A673 (cell line): ENCODE measurements around the gene SLC37A3. TPM values are rescaled to one million over a fixed set of nuclear protein-coding genes. Genes with fewer than 3 reads are reported as not detected.

Experiments
- BruUV-seq: library from RNA; stranded (reverse); fragments of 400-500 nt; replicated peaks from 2 replicates; lab custom pipeline; 2021; lab: Mats Ljungman, UMichigan
- CTCF ChIA-PET: fragments of 300-600 bp; sonication (Branson Sonifier 250); formaldehyde crosslinking; loops from one replicate; lab custom pipeline; 2022; ENCODE audit warnings: antibody characterized with exemption; lab: Charles Lee
- POLR2A ChIA-PET: fragments of 300-600 bp; sonication (Branson Sonifier 250); formaldehyde crosslinking; loops from one replicate; lab custom pipeline; 2022; ENCODE audit warnings: antibody characterized with exemption; ENCODE audit not compliant: low non-redundant PET; lab: Charles Lee
- DNase-seq: peaks from one replicate; pipeline ENCODE4 v3.0.0-alpha.2; 2015; ENCODE audit warnings: low spot score
- H3K27ac ChIP-seq: fragments of 200-600 bp; sonication (generic); 2 replicates; pipeline ENCODE4 v1.5.1; 2016; ENCODE audit warnings: mixed run types, low read depth, mild to moderate bottlenecking, mixed read lengths, antibody characterized with exemption, low read length; ENCODE audit not compliant: poor library complexity, severe bottlenecking
- H3K27me3 ChIP-seq: fragments of 200-600 bp; sonication (generic); replicated peaks from 2 replicates; pipeline ENCODE4 v1.6.1; 2017; ENCODE audit warnings: mixed run types, low read depth, mild to moderate bottlenecking, mixed read lengths, antibody characterized with exemption, low read length; ENCODE audit not compliant: insufficient read depth, poor library complexity
- H3K36me3 ChIP-seq: fragments of 200-600 bp; sonication (generic); 2 replicates; pipeline ENCODE4 v1.6.1; 2016; ENCODE audit warnings: mixed run types, mild to moderate bottlenecking, mixed read lengths, antibody characterized with exemption, low read length; ENCODE audit not compliant: insufficient read depth, poor library complexity, severe bottlenecking
- H3K4me1 ChIP-seq: fragments of 200-600 bp; sonication (generic); 2 replicates; pipeline ENCODE4 v1.6.1; 2017; ENCODE audit warnings: mixed run types, mild to moderate bottlenecking, mixed read lengths, antibody characterized with exemption, low read length; ENCODE audit not compliant: insufficient read depth, poor library complexity, severe bottlenecking
- H3K4me3 ChIP-seq: fragments of 200-600 bp; sonication (generic); 2 replicates; pipeline ENCODE4 v1.5.1; 2016; ENCODE audit warnings: low read depth, mixed run types, mild to moderate bottlenecking, mixed read lengths, low read length; ENCODE audit not compliant: poor library complexity, severe bottlenecking
- H3K9me3 ChIP-seq: fragments of 200-600 bp; sonication (generic); 2 replicates; pipeline ENCODE4 v1.6.1; 2016; ENCODE audit warnings: mixed run types, low read depth, mild to moderate bottlenecking, mixed read lengths, antibody characterized with exemption, low read length; ENCODE audit not compliant: poor library complexity, severe bottlenecking
- CTCF ChIP-seq: fragments of 300-800, 200-600 bp; sonication (generic); conservative IDR thresholded peaks from 2 replicates; pipeline ENCODE4 v1.5.1; 2017; ENCODE audit warnings: low read depth, mild to moderate bottlenecking, antibody characterized with exemption, low read length, moderate library complexity, mixed read lengths
- EZH2 ChIP-seq: fragments of 200-600 bp; sonication (generic); IDR thresholded peaks from 2 replicates; pipeline ENCODE4 v1.6.1; 2017; ENCODE audit warnings: borderline replicate concordance, low read depth, mild to moderate bottlenecking, mixed read lengths, antibody characterized with exemption, low read length; ENCODE audit not compliant: poor library complexity, severe bottlenecking
- intact Hi-C: fragments of 100-400 bp; cut with micrococcal nuclease; formaldehyde crosslinking; loops from one replicate; pipeline ENCODE4 v1.10.0; 2022; ENCODE audit not compliant: unreplicated experiment
- total RNA-seq: library from RNA; stranded (reverse); gene quantifications from 2 replicates; pipeline ENCODE4 v1.2.3, GENCODE V29; 2021

The SLC37A3 gene
- total RNA-seq, 1 experiment from 2014 or later: 34.7 TPM

GRCh38 chr7:140415361-140415760 is 17.0 kb upstream of the SLC37A3 start:
- H3K4me3 ChIP-seq: no peak overlapping the region
- no peak for DNase-seq
- no peaks in the 10 kb centered on the region for H3K27me3 ChIP-seq
- H3K4me1 ChIP-seq: no peaks in the 10 kb centered on the region
- TF ChIP-seq EZH2 (no peak), CTCF (no peak)
- intact Hi-C loops: no loop called here
- no peaks in the 10 kb centered on the region for H3K36me3 ChIP-seq
- CTCF ChIA-PET: no interaction called here
- POLR2A ChIA-PET: no interaction called here
- no peaks in the 10 kb centered on the region for H3K9me3 ChIP-seq
- no peak overlapping the region for H3K27ac ChIP-seq
- BruUV-seq: no TSS peak

- TF ChIP-seq EZH2 (no peak), CTCF (no peak)
- Histone ChIP-seq H3K9me3 (no peaks in the 10 kb centered on the region), H3K27me3 (no peaks in the 10 kb centered on the region), H3K27ac (no peak overlapping the region), H3K4me1 (no peaks in the 10 kb centered on the region), H3K4me3 (no peak overlapping the region), H3K36me3 (no peaks in the 10 kb centered on the region)
- no TSS peak for BruUV-seq
- POLR2A ChIA-PET: no interaction called here
- intact Hi-C loops: no loop called here
- DNase-seq: no peak
- CTCF ChIA-PET: no interaction called here
These were observed 6.3 kb upstream of the SLC37A3 start for GRCh38 chr7:140404565-140405065.

- Histone ChIP-seq H3K27me3 (no peaks in the 10 kb centered on the region), H3K36me3 (no peaks in the 10 kb centered on the region), H3K4me3 (no peak within 1 kb of the TSS), H3K9me3 (no peaks in the 10 kb centered on the region), H3K4me1 (no peaks in the 10 kb centered on the region), H3K27ac (no peak within 1 kb of the TSS)
- intact Hi-C loops: no loop called here
- no peak for TF ChIP-seq CTCF
- no peak for TF ChIP-seq EZH2
- ChIA-PET CTCF (no interaction called here), POLR2A (no interaction called here)
- DNase-seq: no peak
- no TSS peak for BruUV-seq
These were observed 5.7 kb upstream of the SLC37A3 start, which contains the start of gene RAB19 for GRCh38 chr7:140403878-140404564. TSS of gene RAB19 (plus strand) at chr7:140404058. CDS start at chr7:140407647, 3,589 bp downstream.
